ENCODE measurements around the gene SLC44A1.

The SLC44A1 gene

GRCh38 chr9:105282870-105283621, 38.6 kb downstream of the SLC44A1 start:
- Mint-ChIP-seq H3K4me1 (peaks cover 12% of the 10 kb centered on the region), H3K36me3 (ENCODE audit: insufficient read depth) (no peaks in the 10 kb centered on the region), H3K27me3 (no peaks in the 10 kb centered on the region), H3K4me3 (no peak overlapping the region), H3K27ac (ENCODE audit: low read depth) (no peak overlapping the region), H3K9me3 (no peaks in the 10 kb centered on the region)
- DNase-seq (ENCODE audit: low spot score in 2 of 2) (no peak), ATAC-seq (replicated peaks; ENCODE audit: extremely low read depth, poor library complexity, severe bottlenecking) (no peak)

DNA sequence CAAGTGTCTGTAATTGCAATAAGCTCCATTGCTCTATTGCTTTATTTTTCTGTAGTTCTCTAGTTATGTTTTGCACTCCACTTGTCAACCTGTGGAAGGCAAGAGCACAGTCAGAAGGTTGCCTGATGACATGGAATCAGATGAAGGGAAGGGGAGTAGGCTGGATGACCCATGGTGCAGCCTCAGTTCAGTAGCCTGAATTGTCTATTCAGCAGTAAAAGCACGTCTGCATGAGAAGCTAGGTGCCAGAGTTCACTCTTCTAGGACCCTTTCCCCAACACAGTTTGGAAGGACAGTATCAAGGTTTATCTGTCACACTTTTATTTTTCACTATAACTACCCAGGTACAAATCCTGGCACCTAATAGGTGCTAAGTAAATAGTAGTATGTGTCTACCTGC, 39.3 kb downstream of the SLC44A1 start:
- H3K4me3 Mint-ChIP-seq, result no peak overlapping the region
- no peaks in the 10 kb centered on the region for H3K9me3 Mint-ChIP-seq
- ATAC-seq (replicated peaks; ENCODE audit: extremely low read depth, poor library complexity, severe bottlenecking) (no peak), DNase-seq (ENCODE audit: low spot score in 2 of 2) (no peak)
- peaks cover 12% of the 10 kb centered on the region for H3K4me1 Mint-ChIP-seq
- H3K36me3 Mint-ChIP-seq (ENCODE audit: insufficient read depth), result no peaks in the 10 kb centered on the region
- no peak overlapping the region for H3K27ac Mint-ChIP-seq (ENCODE audit: low read depth)
- H3K27me3 Mint-ChIP-seq, result no peaks in the 10 kb centered on the region

GRCh38 chr9:105284463-105284862, 40.0 kb downstream of the SLC44A1 start:
- H3K36me3 Mint-ChIP-seq (ENCODE audit: insufficient read depth), result no peaks in the 10 kb centered on the region
- DNase-seq (ENCODE audit: low spot score in 2 of 2) (no peak), ATAC-seq (replicated peaks; ENCODE audit: extremely low read depth, poor library complexity, severe bottlenecking) (no peak)
- no peaks in the 10 kb centered on the region for H3K9me3 Mint-ChIP-seq
- H3K4me1 Mint-ChIP-seq, result peaks cover 12% of the 10 kb centered on the region
- H3K4me3 Mint-ChIP-seq, result no peak overlapping the region
- H3K27me3 Mint-ChIP-seq, result no peaks in the 10 kb centered on the region
- H3K27ac Mint-ChIP-seq (ENCODE audit: low read depth), result no peak overlapping the region

- no peak for ATAC-seq (replicated peaks; ENCODE audit: extremely low read depth, poor library complexity, severe bottlenecking)
- Mint-ChIP-seq H3K27me3 (no peaks in the 10 kb centered on the region), H3K9me3 (no peaks in the 10 kb centered on the region), H3K4me1 (peaks cover 12% of the 10 kb centered on the region), H3K36me3 (ENCODE audit: insufficient read depth) (no peaks in the 10 kb centered on the region), H3K27ac (ENCODE audit: low read depth) (no peak overlapping the region), H3K4me3 (no peak overlapping the region)
- DNase-seq (ENCODE audit: low spot score in 2 of 2), result no peak
Measured at GRCh38 chr9:105286098-105286497, 41.6 kb downstream of the SLC44A1 start.

DNA sequence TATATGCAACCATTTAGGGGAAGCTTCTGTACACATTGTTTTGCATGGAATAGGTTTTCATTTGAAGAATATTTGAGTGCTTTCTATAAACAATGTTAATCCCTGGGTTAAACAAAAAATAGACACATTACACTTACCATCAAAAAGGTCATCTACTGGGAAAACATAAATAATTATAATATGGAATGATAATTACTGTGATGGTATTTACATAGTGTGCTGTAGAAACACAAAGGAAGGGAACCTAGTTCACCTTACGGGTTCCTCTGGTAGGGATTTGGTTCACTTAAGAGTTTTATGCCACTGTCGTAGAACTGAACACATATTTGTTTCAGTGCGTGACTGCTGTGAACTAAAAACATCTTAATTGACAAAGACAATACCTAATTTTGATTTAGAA, 44.9 kb downstream of the SLC44A1 start:
- Mint-ChIP-seq H3K27ac (ENCODE audit: low read depth) (no peak overlapping the region), H3K27me3 (no peaks in the 10 kb centered on the region), H3K4me3 (no peak overlapping the region), H3K4me1 (peaks cover 3% of the 10 kb centered on the region), H3K9me3 (no peaks in the 10 kb centered on the region), H3K36me3 (ENCODE audit: insufficient read depth) (peaks cover under 1% of the 10 kb centered on the region)
- ATAC-seq (replicated peaks; ENCODE audit: extremely low read depth, poor library complexity, severe bottlenecking) (no peak), DNase-seq (ENCODE audit: low spot score in 2 of 2) (no peak)

DNA sequence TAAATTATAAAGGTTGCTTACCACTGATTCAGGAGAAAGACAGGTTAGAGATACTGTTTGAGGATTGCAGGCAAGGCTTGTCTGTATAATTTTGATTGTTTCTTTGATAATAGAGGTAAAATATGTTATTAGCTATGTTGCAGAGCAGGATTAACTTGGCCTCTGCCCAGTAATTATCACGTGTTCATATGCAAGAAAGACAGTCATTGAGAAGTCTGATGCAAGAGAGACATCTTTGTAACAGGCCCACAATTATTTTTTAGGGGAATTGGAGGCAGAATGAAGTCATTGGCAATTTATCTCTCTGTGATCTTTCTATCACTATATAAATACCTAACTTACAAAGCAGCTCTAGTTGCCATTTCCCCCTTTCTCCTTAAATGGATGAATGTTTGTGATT, 46.0 kb downstream of the SLC44A1 start:
- Mint-ChIP-seq H3K4me3 (no peak overlapping the region), H3K4me1 (peaks cover 5% of the 10 kb centered on the region)
- no peak for ATAC-seq (replicated peaks; ENCODE audit: extremely low read depth, poor library complexity, severe bottlenecking)

GRCh38 chr9:105290954-105291353, 46.5 kb downstream of the SLC44A1 start:
- Mint-ChIP-seq H3K36me3 (ENCODE audit: insufficient read depth) (peaks cover 2% of the 10 kb centered on the region), H3K4me3 (no peak overlapping the region), H3K9me3 (no peaks in the 10 kb centered on the region), H3K4me1 (peaks cover 5% of the 10 kb centered on the region), H3K27me3 (no peaks in the 10 kb centered on the region), H3K27ac (ENCODE audit: low read depth) (no peak overlapping the region)
- ATAC-seq (replicated peaks; ENCODE audit: extremely low read depth, poor library complexity, severe bottlenecking) (no peak), DNase-seq (ENCODE audit: low spot score in 2 of 2) (no peak)

More for the DNA sequence above, 46.0 kb downstream of the SLC44A1 start:
- no peaks in the 10 kb centered on the region for H3K27me3 Mint-ChIP-seq
- no peaks in the 10 kb centered on the region for H3K9me3 Mint-ChIP-seq
- H3K36me3 Mint-ChIP-seq (ENCODE audit: insufficient read depth), result peaks cover 2% of the 10 kb centered on the region
- no peak overlapping the region for H3K27ac Mint-ChIP-seq (ENCODE audit: low read depth)
- DNase-seq (ENCODE audit: low spot score in 2 of 2), result no peak

GRCh38 chr9:105291422-105291859, 47.0 kb downstream of the SLC44A1 start:
- H3K27me3 Mint-ChIP-seq, result no peaks in the 10 kb centered on the region
- no peak for ATAC-seq (replicated peaks; ENCODE audit: extremely low read depth, poor library complexity, severe bottlenecking)
- H3K9me3 Mint-ChIP-seq, result no peaks in the 10 kb centered on the region
- H3K27ac Mint-ChIP-seq (ENCODE audit: low read depth), result no peak overlapping the region
- H3K36me3 Mint-ChIP-seq (ENCODE audit: insufficient read depth), result peaks cover 2% of the 10 kb centered on the region
- H3K4me1 Mint-ChIP-seq, result peaks cover 5% of the 10 kb centered on the region
- no peak overlapping the region for H3K4me3 Mint-ChIP-seq
- no peak for DNase-seq (ENCODE audit: low spot score in 2 of 2)

GRCh38 chr9:105291938-105292337, 47.5 kb downstream of the SLC44A1 start:
- Mint-ChIP-seq H3K36me3 (ENCODE audit: insufficient read depth) (peaks cover 2% of the 10 kb centered on the region), H3K27ac (ENCODE audit: low read depth) (no peak overlapping the region), H3K9me3 (no peaks in the 10 kb centered on the region), H3K27me3 (no peaks in the 10 kb centered on the region), H3K4me3 (no peak overlapping the region), H3K4me1 (peaks cover 5% of the 10 kb centered on the region)
- no peak for DNase-seq (ENCODE audit: low spot score in 2 of 2)
- no peak for ATAC-seq (replicated peaks; ENCODE audit: extremely low read depth, poor library complexity, severe bottlenecking)

DNA sequence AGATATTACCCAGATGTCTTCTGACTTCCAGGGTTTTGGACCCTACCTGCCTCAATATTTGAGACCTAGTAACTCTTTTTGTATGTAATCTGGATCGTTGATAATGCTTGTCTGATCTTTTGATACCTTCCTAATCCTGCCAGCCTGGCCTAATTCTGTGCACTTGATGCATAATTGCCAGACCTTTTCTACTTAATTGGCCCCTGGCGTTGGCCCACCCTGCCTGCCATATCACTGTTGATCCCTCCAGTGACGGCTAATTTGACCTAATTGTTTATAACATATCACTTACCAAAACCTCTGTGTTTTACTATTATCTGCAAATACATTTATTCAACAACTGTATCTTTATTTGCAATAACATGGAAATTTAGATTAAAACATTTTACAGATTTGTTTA, 49.0 kb downstream of the SLC44A1 start:
- DNase-seq (ENCODE audit: low spot score in 2 of 2), result no peak
- Mint-ChIP-seq H3K27me3 (no peaks in the 10 kb centered on the region), H3K27ac (ENCODE audit: low read depth) (no peak overlapping the region), H3K36me3 (ENCODE audit: insufficient read depth) (peaks cover 2% of the 10 kb centered on the region), H3K4me1 (peaks cover 5% of the 10 kb centered on the region), H3K4me3 (no peak overlapping the region), H3K9me3 (no peaks in the 10 kb centered on the region)
- no peak for ATAC-seq (replicated peaks; ENCODE audit: extremely low read depth, poor library complexity, severe bottlenecking)

DNA sequence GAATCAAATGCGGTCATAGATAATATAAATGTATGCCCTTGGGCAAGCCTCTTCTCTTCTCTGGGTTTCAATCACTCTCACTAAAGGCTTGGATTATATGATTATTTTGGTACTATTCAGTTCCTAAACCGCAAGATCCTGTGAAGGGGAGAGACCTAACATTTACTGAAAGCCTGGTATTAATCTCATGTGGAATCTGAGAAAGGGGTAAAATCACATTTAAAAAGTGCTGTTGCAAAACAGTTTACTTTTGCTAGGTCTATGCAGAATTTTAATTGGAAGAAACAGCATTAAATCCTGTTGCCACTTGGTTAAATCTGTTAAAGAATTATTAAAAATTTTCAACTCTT, 50.7 kb downstream of the SLC44A1 start:
- Mint-ChIP-seq H3K4me1 (peaks cover 5% of the 10 kb centered on the region), H3K9me3 (no peaks in the 10 kb centered on the region), H3K36me3 (ENCODE audit: insufficient read depth) (peaks cover 3% of the 10 kb centered on the region), H3K27ac (ENCODE audit: low read depth) (no peak overlapping the region), H3K27me3 (no peaks in the 10 kb centered on the region), H3K4me3 (no peak overlapping the region)
- DNase-seq (ENCODE audit: low spot score in 2 of 2) (no peak), ATAC-seq (replicated peaks; ENCODE audit: extremely low read depth, poor library complexity, severe bottlenecking) (no peak)

- peaks cover 5% of the 10 kb centered on the region for H3K4me1 Mint-ChIP-seq
- H3K9me3 Mint-ChIP-seq, result no peaks in the 10 kb centered on the region
- H3K4me3 Mint-ChIP-seq, result no peak overlapping the region
- no peak for DNase-seq (ENCODE audit: low spot score in 2 of 2)
- H3K27ac Mint-ChIP-seq (ENCODE audit: low read depth), result no peak overlapping the region
- H3K36me3 Mint-ChIP-seq (ENCODE audit: insufficient read depth), result peaks cover 6% of the 10 kb centered on the region
- H3K27me3 Mint-ChIP-seq, result no peaks in the 10 kb centered on the region
- no peak for ATAC-seq (replicated peaks; ENCODE audit: extremely low read depth, poor library complexity, severe bottlenecking)
Measured at GRCh38 chr9:105295986-105296385, 51.5 kb downstream of the SLC44A1 start.

DNA sequence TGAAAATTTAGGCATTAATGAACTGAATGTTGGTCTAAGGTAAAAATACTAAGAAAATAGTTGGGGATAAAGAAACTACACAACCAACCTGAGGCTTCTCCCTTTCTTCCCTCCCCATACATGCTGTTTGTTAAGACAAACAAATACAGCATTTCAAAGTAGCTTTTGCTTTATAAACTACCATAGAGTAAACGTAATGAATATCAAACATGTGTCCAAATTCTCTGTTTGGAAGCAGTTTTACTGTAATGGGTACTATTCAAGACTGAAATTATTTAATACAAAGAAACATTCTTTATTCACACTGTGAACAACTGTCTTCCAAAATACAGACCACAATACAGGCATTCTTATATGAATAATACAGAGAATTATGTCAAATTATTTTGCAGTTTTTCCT, 52.0 kb downstream of the SLC44A1 start:
- no peak overlapping the region for H3K4me3 Mint-ChIP-seq
- H3K9me3 Mint-ChIP-seq, result no peaks in the 10 kb centered on the region
- DNase-seq (ENCODE audit: low spot score in 2 of 2) (no peak), ATAC-seq (replicated peaks; ENCODE audit: extremely low read depth, poor library complexity, severe bottlenecking) (no peak)
- H3K27ac Mint-ChIP-seq (ENCODE audit: low read depth), result peak overlapping the region; percentile 53
- peaks cover 5% of the 10 kb centered on the region for H3K4me1 Mint-ChIP-seq
- H3K36me3 Mint-ChIP-seq (ENCODE audit: insufficient read depth), result peaks cover 7% of the 10 kb centered on the region
- no peaks in the 10 kb centered on the region for H3K27me3 Mint-ChIP-seq
